Mammary epithelial cell (primary cell): ENCODE data around the gene FOXK2.

ENCODE experiments used
- CTCF ChIP-seq, 2 donors: IDR thresholded peaks in 1 of 2; conservative IDR thresholded peaks in 1 of 2; 2 replicates each; pipeline ENCODE4 v1.5.1; 2011 to 2012; ENCODE audit warnings: inconsistent platforms in 2 of 2, low read length in 2 of 2, mild to moderate bottlenecking in 2 of 2, control low read depth in 1 of 2, low read depth in 1 of 2; ENCODE audit not compliant: insufficient read depth in 1 of 2; ENCODE audit errors: extremely low read depth in 1 of 2
- EZH2 ChIP-seq: IDR thresholded peaks from 2 replicates; pipeline ENCODE4 v1.6.1; 2012; ENCODE audit warnings: low read length, inconsistent platforms, borderline replicate concordance

- TF ChIP-seq CTCF (conservative IDR thresholded peaks at IDR 0.05 in 1 of 2, IDR thresholded peaks at IDR 0.05 in 1 of 2; ENCODE audit: extremely low read depth in 1 of 2, insufficient read depth in 1 of 2, low read depth in 1 of 2, low read length in 2 of 2) = no peak
- no peak for TF ChIP-seq EZH2
Observed at GRCh38 chr17:82490512-82491195, 28.9 kb upstream of the FOXK2 start.
